ENCODE measurements around the gene HYDIN.

- no peak for TF ChIP-seq ZBTB33 (IDR thresholded peaks at IDR 0.05; ENCODE audit: borderline replicate concordance, low read depth)
- no peak for TF ChIP-seq REST (IDR thresholded peaks at IDR 0.05; ENCODE audit: low read depth, low read length)
- TF ChIP-seq FOSL2 (IDR thresholded peaks at IDR 0.05; ENCODE audit: borderline replicate concordance, low read depth) = no peak
- no peak for TF ChIP-seq FOXM1 (IDR thresholded peaks at IDR 0.05; ENCODE audit: low read depth)
- no peak for TF ChIP-seq TAF1 (IDR thresholded peaks at IDR 0.05; ENCODE audit: borderline replicate concordance, low read depth, low read length)
- TF ChIP-seq CTCF (IDR thresholded peaks at IDR 0.05) = no peak
- TF ChIP-seq EZH2phosphoT487 (IDR thresholded peaks at IDR 0.05; ENCODE audit: borderline replicate concordance, low read depth) = no peak
- TF ChIP-seq JUND (IDR thresholded peaks at IDR 0.05) = no peak
- TF ChIP-seq TCF12 (IDR thresholded peaks at IDR 0.05) = no peak
- TF ChIP-seq NRF1 (IDR thresholded peaks at IDR 0.05; ENCODE audit: low read depth, low read length) = no peak
- no peak for TF ChIP-seq YY1 (IDR thresholded peaks at IDR 0.05; ENCODE audit: low read depth)
- no peak for TF ChIP-seq RAD21 (IDR thresholded peaks at IDR 0.05; ENCODE audit: low read length)
- no peak for TF ChIP-seq PBX3 (IDR thresholded peaks at IDR 0.05)
- TF ChIP-seq RFX5 (IDR thresholded peaks at IDR 0.05; ENCODE audit: low read length) = no peak
These were observed 12.1 kb upstream of the HYDIN start for GRCh38 chr16:71242601-71243000.
